ENCODE results near the gene WRAP53. TPM values are rescaled to one million over a fixed set of nuclear protein-coding genes. Genes with fewer than 3 reads are reported as not detected.

The WRAP53 gene
- total and polyA plus RNA-seq, 2 of the 13 experiments (the other 11 are each of a cell fraction or from before 2014, with no cell fraction given), result 7.0 to 19.5 TPM

GRCh38 chr17:7687908-7688807 is at the start of gene WRAP53 (continued):
- no peak for TF ChIP-seq TERF1 (CRISPR knock-in tag; IDR thresholded peaks at IDR 0.05)
- TF ChIP-seq ZC3H4 (CRISPR knock-in tag; IDR thresholded peaks at IDR 0.05; ENCODE audit: borderline replicate concordance), result no peak
- TF ChIP-seq ZNF414 (CRISPR knock-in tag; IDR thresholded peaks at IDR 0.05), result no peak
- TF ChIP-seq KAT8 (CRISPR knock-in tag; IDR thresholded peaks at IDR 0.05), result peak; percentile 83
- TF ChIP-seq GLMP (CRISPR knock-in tag; IDR thresholded peaks at IDR 0.05; ENCODE audit: borderline replicate concordance), result no peak
- TF ChIP-seq ZNF891 (CRISPR knock-in tag; IDR thresholded peaks at IDR 0.05), result no peak
- TF ChIP-seq NR2F1 (CRISPR knock-in tag; IDR thresholded peaks at IDR 0.05), result peak in 1 of 2 experiments; percentile 49; a peak in 1 of 4 replicates
- no peak for TF ChIP-seq ZNF720 (CRISPR knock-in tag; IDR thresholded peaks at IDR 0.05)
- TF ChIP-seq MAFG (CRISPR knock-in tag; IDR thresholded peaks at IDR 0.05), result no peak
- TF ChIP-seq ZKSCAN1 (IDR thresholded peaks at IDR 0.05; ENCODE audit: low read length), result no peak
- peak; percentile 46; the same call in 1 of the 2 replicates for TF ChIP-seq RBFOX2 (IDR thresholded peaks at IDR 0.05; ENCODE audit: low read depth, low read length)
- TF ChIP-seq ZNF652 (CRISPR knock-in tag; IDR thresholded peaks at IDR 0.05; ENCODE audit: borderline replicate concordance, low read depth), result peak; percentile 36; the same call in 1 of the 2 replicates
- peak; percentile 28; the same call in 1 of the 2 replicates for TF ChIP-seq ZNF317 (CRISPR knock-in tag; IDR thresholded peaks at IDR 0.05)
- peak; percentile 89 for TF ChIP-seq E2F5 (CRISPR knock-in tag; conservative IDR thresholded peaks at IDR 0.05)
- TF ChIP-seq ZNF768 (CRISPR knock-in tag; IDR thresholded peaks at IDR 0.05), result no peak
- TF ChIP-seq KLF9 (CRISPR knock-in tag; IDR thresholded peaks at IDR 0.05; ENCODE audit: low read depth), result no peak
- TF ChIP-seq GATA4 (IDR thresholded peaks at IDR 0.05; ENCODE audit: borderline replicate concordance, low read depth), result no peak
- no peak for TF ChIP-seq SMYD3 (CRISPR knock-in tag; IDR thresholded peaks at IDR 0.05)
- peak; percentile 12 for TF ChIP-seq REPIN1 (CRISPR knock-in tag; IDR thresholded peaks at IDR 0.05; ENCODE audit: borderline replicate concordance, low read depth)
- no peak for TF ChIP-seq USF2 (IDR thresholded peaks at IDR 0.05; ENCODE audit: low read depth, low read length)
- no peak for TF ChIP-seq USF2 (CRISPR knock-in tag; IDR thresholded peaks at IDR 0.05; ENCODE audit: borderline replicate concordance)
- no peak for TF ChIP-seq PLRG1 (conservative IDR thresholded peaks at IDR 0.05)
- TF ChIP-seq ZNF580 (CRISPR knock-in tag; IDR thresholded peaks at IDR 0.05; ENCODE audit: borderline replicate concordance, low read depth), result no peak
- TF ChIP-seq HOXA7 (CRISPR knock-in tag; IDR thresholded peaks at IDR 0.05), result no peak
